MV-4-11 (cell line): ENCODE measurements around the gene SLC6A7.
A peak's percentile ranks its signal among the peaks of the same experiment; 100 is the strongest.

Source experiments
- DNase-seq: peaks from one replicate; lab custom pipeline; 2025; lab: John Stamatoyannopoulos, UW

The SLC6A7 gene

GRCh38 chr5:150190987-150191386 is 1.1 kb downstream of the SLC6A7 start:
- DNase-seq = no peak

- DNase-seq = no peak
Observed at GRCh38 chr5:150192462-150192861, 2.6 kb downstream of the SLC6A7 start.

GRCh38 chr5:150195736-150196485 is 6.0 kb downstream of the SLC6A7 start:
- DNase-seq = peak; percentile 31

GRCh38 chr5:150196514-150196913 is 6.7 kb downstream of the SLC6A7 start:
- DNase-seq = no peak

GRCh38 chr5:150196986-150197385 is 7.1 kb downstream of the SLC6A7 start:
- no peak for DNase-seq

GRCh38 chr5:150197476-150197875 is 7.6 kb downstream of the SLC6A7 start:
- DNase-seq = no peak

GRCh38 chr5:150202501-150202900 is 12.6 kb downstream of the SLC6A7 start:
- DNase-seq = no peak

GRCh38 chr5:150203832-150204589 is 14.1 kb downstream of the SLC6A7 start:
- no peak for DNase-seq

- no peak for DNase-seq
Observed at GRCh38 chr5:150204590-150204960, 14.7 kb downstream of the SLC6A7 start.

- no peak for DNase-seq
Observed at GRCh38 chr5:150206098-150206778, 16.4 kb downstream of the SLC6A7 start.

- no peak for DNase-seq
Observed at GRCh38 chr5:150206779-150207115, 16.9 kb downstream of the SLC6A7 start.

- no peak for DNase-seq
Observed at GRCh38 chr5:150208187-150209098, 18.6 kb downstream of the SLC6A7 start.

- DNase-seq = peak; percentile 4
Observed at GRCh38 chr5:150209099-150209635, 19.3 kb downstream of the SLC6A7 start.

GRCh38 chr5:150210644-150211043 is 20.8 kb downstream of the SLC6A7 start:
- no peak for DNase-seq

- no peak for DNase-seq
Observed at GRCh38 chr5:150211156-150212030, 21.5 kb downstream of the SLC6A7 start.

- DNase-seq = no peak
Observed at GRCh38 chr5:150213530-150213929, 23.7 kb downstream of the SLC6A7 start.

GRCh38 chr5:150214289-150214688 is 24.4 kb downstream of the SLC6A7 start:
- no peak for DNase-seq

GRCh38 chr5:150215979-150216944 is 26.4 kb downstream of the SLC6A7 start:
- DNase-seq = no peak

- no peak for DNase-seq
Observed at GRCh38 chr5:150217038-150217437, 27.2 kb downstream of the SLC6A7 start.
